IMR-90 (cell line): ENCODE measurements around the gene EIF5A. TPM values are rescaled to one million over a fixed set of nuclear protein-coding genes. Genes with fewer than 3 reads are reported as not detected.

Experiments
- ATAC-seq: fragments of 200-7000 bp; cut with Tn5 transposase; 2 replicates; pipeline ENCODE4 v1.9.1; 2020; ENCODE audit warnings: low read depth, mild to moderate bottlenecking, moderate library complexity
- BruUV-seq: library from RNA; stranded (reverse); fragments of 400-500 nt; replicated peaks from 2 replicates; lab custom pipeline; 2021; lab: Mats Ljungman, UMichigan
- CTCF ChIA-PET: fragments of 300-600 bp; formaldehyde crosslinking; extraction: SDS; loops from one replicate; lab custom pipeline; 2021; ENCODE audit warnings: antibody characterized with exemption; lab: Yijun Ruan, JAX
- POLR2A ChIA-PET: fragments of 300-600 bp; sonication (Branson Sonifier 250); formaldehyde crosslinking; loops from one replicate; lab custom pipeline; 2022; ENCODE audit warnings: antibody characterized with exemption; ENCODE audit not compliant: unreplicated experiment; lab: Charles Lee
- DNase-seq: peaks from one replicate; pipeline ENCODE4 v3.0.0; 2013
- H2AFZ ChIP-seq: replicated peaks from 2 replicates; pipeline ENCODE3; 2013; ENCODE audit warnings: low read length, mild to moderate bottlenecking; ENCODE audit not compliant: poor library complexity
- H2AK5ac ChIP-seq: 2 replicates; pipeline ENCODE4 v1.6.1; 2013; ENCODE audit warnings: low read depth, low read length, inconsistent platforms
- H2AK9ac ChIP-seq: replicated peaks from 2 replicates; pipeline ENCODE3; 2013; ENCODE audit warnings: mild to moderate bottlenecking, low read depth, low read length, moderate library complexity; ENCODE audit not compliant: poor library complexity
- H2BK120ac ChIP-seq: 2 replicates; pipeline ENCODE4 v1.6.1; 2013; ENCODE audit warnings: low read depth, low read length, inconsistent platforms
- H2BK15ac ChIP-seq: 3 replicates; pipeline ENCODE4 v1.6.1; 2013; ENCODE audit warnings: low read depth, low read length, inconsistent platforms
- H2BK20ac ChIP-seq: 2 replicates; pipeline ENCODE4 v1.6.1; 2013; ENCODE audit warnings: low read depth, mild to moderate bottlenecking, inconsistent platforms, low read length, moderate library complexity
- H2BK5ac ChIP-seq: 2 replicates; pipeline ENCODE4 v1.6.1; 2013; ENCODE audit warnings: mild to moderate bottlenecking, low read depth, low read length, inconsistent platforms; ENCODE audit not compliant: poor library complexity, severe bottlenecking
- H3K14ac ChIP-seq: replicated peaks from 2 replicates; pipeline ENCODE4 v1.6.1; 2013; ENCODE audit warnings: low read depth, low read length, inconsistent platforms
- H3K18ac ChIP-seq: 2 replicates; pipeline ENCODE4 v1.6.1; 2013; ENCODE audit warnings: low read depth, low read length, control low read depth
- H3K23ac ChIP-seq: 2 replicates; pipeline ENCODE4 v1.6.1; 2013; ENCODE audit warnings: low read depth, low read length, inconsistent platforms
- H3K27ac ChIP-seq: 2 replicates; pipeline ENCODE4 v1.5.1; 2013; ENCODE audit warnings: mild to moderate bottlenecking, control low read depth, low read length; ENCODE audit not compliant: insufficient read depth
- H3K27me3 ChIP-seq: 2 replicates; pipeline ENCODE4 v1.6.1; 2013; ENCODE audit warnings: low read length; ENCODE audit not compliant: control insufficient read depth, insufficient read depth
- H3K36me3 ChIP-seq: 2 replicates; pipeline ENCODE4 v1.6.1; 2013; ENCODE audit warnings: low read length, mixed read lengths; ENCODE audit not compliant: control insufficient read depth, insufficient read depth
- H3K4ac ChIP-seq: 2 replicates; pipeline ENCODE4 v1.6.1; 2013; ENCODE audit warnings: low read depth, low read length, inconsistent platforms
- H3K4me1 ChIP-seq: 2 replicates; pipeline ENCODE4 v1.6.1; 2013; ENCODE audit warnings: low read length, mixed read lengths; ENCODE audit not compliant: control insufficient read depth, insufficient read depth
- H3K4me2 ChIP-seq: 2 replicates; pipeline ENCODE4 v1.6.1; 2013; ENCODE audit warnings: low read depth, mild to moderate bottlenecking, control low read depth, low read length, moderate library complexity
- H3K4me3 ChIP-seq: 2 replicates; pipeline ENCODE4 v1.5.1; 2013; ENCODE audit warnings: low read depth, mild to moderate bottlenecking, control low read depth, low read length, moderate library complexity; ENCODE audit not compliant: insufficient read depth
- H3K56ac ChIP-seq: 2 replicates; pipeline ENCODE4 v1.6.1; 2013; ENCODE audit warnings: low read length, inconsistent platforms; ENCODE audit not compliant: insufficient read depth; ENCODE audit errors: extremely low read depth
- H3K79me1 ChIP-seq, 2 experiments: 2 replicates each; pipeline ENCODE4 v1.6.1; 2013; ENCODE audit warnings: low read length in 2 of 2, inconsistent platforms in 1 of 2, low read depth in 1 of 2
- H3K9ac ChIP-seq: 2 replicates; pipeline ENCODE4 v1.6.1; 2013; ENCODE audit warnings: low read depth, low read length, control low read depth
- H3K9me1 ChIP-seq: 2 replicates; pipeline ENCODE4 v1.6.1; 2013; ENCODE audit warnings: low read length, inconsistent platforms; ENCODE audit not compliant: insufficient read depth
- H3K9me3 ChIP-seq: 2 replicates; pipeline ENCODE4 v1.6.1; 2013; ENCODE audit warnings: low read length; ENCODE audit not compliant: control insufficient read depth, insufficient read depth
- H4K20me1 ChIP-seq: 2 replicates; pipeline ENCODE4 v1.6.1; 2013; ENCODE audit warnings: low read length, inconsistent platforms; ENCODE audit not compliant: insufficient read depth
- H4K5ac ChIP-seq: 2 replicates; pipeline ENCODE4 v1.6.1; 2013; ENCODE audit warnings: mild to moderate bottlenecking, low read depth, low read length, control low read depth
- H4K8ac ChIP-seq, 2 experiments: 2 replicates each; pipeline ENCODE4 v1.6.1; 2013; ENCODE audit warnings: low read depth in 2 of 2, low read length in 2 of 2, control low read depth in 1 of 2, inconsistent platforms in 1 of 2
- H4K91ac ChIP-seq: 2 replicates; pipeline ENCODE4 v1.6.1; 2013; ENCODE audit warnings: low read depth, low read length, inconsistent platforms; ENCODE audit not compliant: insufficient read depth
- BHLHE40 ChIP-seq: fragments of 150-350 bp; IDR thresholded peaks from 2 replicates; pipeline ENCODE4 v1.6.1; 2016; ENCODE audit warnings: mild to moderate bottlenecking, low read depth, low read length
- CHD1 ChIP-seq: IDR thresholded peaks from 2 replicates; pipeline ENCODE4 v1.6.1; 2012; ENCODE audit warnings: low read depth, low read length, improper control_type of control experiment
- MXI1 ChIP-seq: IDR thresholded peaks from 2 replicates; pipeline ENCODE4 v1.6.1; 2012; ENCODE audit warnings: low read depth, mild to moderate bottlenecking, low read length, moderate library complexity, borderline replicate concordance
- POLR2A ChIP-seq: IDR thresholded peaks from 2 replicates; pipeline ENCODE4 v1.6.1; 2012; ENCODE audit warnings: mild to moderate bottlenecking, low read depth, low read length
- RAD21 ChIP-seq: IDR thresholded peaks from 2 replicates; pipeline ENCODE4 v1.6.1; 2012; ENCODE audit warnings: low read length, improper control_type of control experiment
- SMC3 ChIP-seq: fragments of 150-350 bp; IDR thresholded peaks from 2 replicates; pipeline ENCODE4 v1.6.1; 2016; ENCODE audit warnings: low read depth, mild to moderate bottlenecking, antibody characterized with exemption, low read length, moderate library complexity
- WGBS, 2 experiments: methylation state at CpG; one replicate each; pipeline versions ENCODE4 v1.1.5 to v1.1.7; 2013; ENCODE audit warnings: missing lambda C conversion rate in 2 of 2; ENCODE audit not compliant: insufficient read length in 1 of 2; ENCODE audit errors: extremely low coverage in 2 of 2; 5-methylcytosine and 5-hydroxymethylcytosine counted together
- dilution Hi-C: fragments of 300-500 bp; cut with HindIII; formaldehyde crosslinking; loops from one replicate; pipeline ENCODE4 v1.14.3; 2018; ENCODE audit warnings: low sequenced_read_pairs; ENCODE audit not compliant: unreplicated experiment
- in situ Hi-C: fragments of 300-500 bp; cut with MboI; formaldehyde crosslinking; loops from 3 replicates; pipeline ENCODE4 v1.14.3; 2019; ENCODE audit warnings: low sequenced_read_pairs, inconsistent platforms, mixed read lengths
- intact Hi-C: fragments of 100-400 bp; cut with micrococcal nuclease; formaldehyde crosslinking; loops from 2 replicates; pipeline ENCODE4 v1.10.0; 2022
- polyA plus RNA-seq, 3 experiments: library from polyadenylated mRNA; depleted of rRNA; stranded (reverse); fragments of >200 nt; gene quantifications; 2 replicates each; pipeline ENCODE4 v1.2.3, GENCODE V29; 2012; ENCODE audit warnings: low replicate concordance in 1 of 3
- total RNA-seq: library from RNA; depleted of rRNA; stranded (reverse); fragments of >200 nt; gene quantifications from 2 replicates; pipeline ENCODE4 v1.2.3, GENCODE V29; 2012
- TF ChIP-seq, protein P1 (sequence below): fragments of 150-350 bp; IDR thresholded peaks from 2 replicates; pipeline ENCODE4 v1.6.1; 2016; ENCODE audit warnings: low read depth, mild to moderate bottlenecking, low read length, moderate library complexity, borderline replicate concordance

EIF5A gene
- total and polyA plus RNA-seq, 2 of the 4 experiments (the other 2 are of a cell fraction) = 782 to 883 TPM

DNA sequence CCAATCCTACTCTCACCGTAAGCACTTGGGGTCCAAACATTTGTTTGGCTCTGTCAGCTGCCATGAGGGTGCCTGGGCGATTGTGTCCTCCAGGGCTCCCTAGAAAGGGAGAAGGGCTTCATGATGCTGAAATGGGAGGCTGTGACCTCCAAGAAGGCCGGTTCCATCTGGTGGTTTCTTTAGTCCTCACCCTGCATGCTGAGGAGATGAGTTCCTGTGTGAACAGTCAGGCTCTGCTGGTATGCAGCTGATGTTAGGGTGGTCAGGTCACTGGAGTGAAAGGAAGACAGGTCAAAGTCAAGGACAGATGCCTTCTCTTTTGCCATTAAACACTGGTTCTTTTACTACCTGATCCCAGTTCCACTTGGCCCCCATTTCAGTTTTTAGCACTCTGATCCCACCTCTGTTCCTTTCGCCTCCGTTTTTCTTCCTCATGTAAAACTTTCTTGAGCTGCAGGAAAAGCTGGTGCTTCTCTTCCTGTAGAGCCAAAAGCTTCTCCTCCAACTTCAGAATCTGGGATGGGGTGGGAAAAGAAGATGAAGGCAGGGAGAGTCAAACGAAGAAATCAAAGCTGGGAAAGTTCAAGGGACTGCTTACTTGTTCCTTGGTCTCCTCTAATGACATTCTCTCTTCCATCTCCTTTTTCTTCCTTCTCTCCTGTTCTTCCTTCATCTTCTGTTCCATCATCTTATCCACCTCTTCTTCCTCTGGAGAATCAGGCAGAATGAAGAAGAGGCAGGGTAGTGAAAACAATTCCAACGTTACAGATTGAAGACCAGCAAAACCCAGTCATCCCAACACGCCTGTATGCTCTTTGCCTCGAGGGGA lies 6.7 kb downstream of the EIF5A start:
- peaks cover 60% of the 10 kb centered on the region for H3K36me3 ChIP-seq
- CTCF ChIA-PET = no interaction called here
- in situ Hi-C loops = no loop called here

More for the DNA sequence above, 6.7 kb downstream of the EIF5A start:
- Histone ChIP-seq H3K4me3 (peak overlapping the region; percentile 78), H3K4ac (0 out of 2 replicates have a peak overlapping the region, but pooled peaks have one; percentile 30), H2AK5ac (peak overlapping the region; percentile 36), H2BK5ac (peak overlapping the region; percentile 12), H3K14ac (no peak overlapping the region), H2BK120ac (no peak overlapping the region), H3K27me3 (no peaks in the 10 kb centered on the region), H2BK20ac (no peak overlapping the region), H3K18ac (no peak overlapping the region), H3K9me3 (no peaks in the 10 kb centered on the region), H4K91ac (no peak overlapping the region), H3K4me2 (peak overlapping the region; percentile 97), H3K9ac (peak overlapping the region; percentile 58), H4K8ac (peak overlapping the region; percentile 50 to 67; a peak in 3 of 4 replicates), H3K79me1 (peaks cover 25 to 57% of the 10 kb centered on the region in 2 experiments), H2AFZ (peak overlapping the region; percentile 90), H4K5ac (no peak overlapping the region), H3K23ac (peak overlapping the region; percentile 68; the same call in 1 of the 2 replicates), H3K9me1 (peaks cover 16% of the 10 kb centered on the region), H2AK9ac (peak overlapping the region; percentile 48), H3K27ac (peak overlapping the region; percentile 49; the same call in 1 of the 2 replicates), H3K56ac (peak overlapping the region; percentile 26; the same call in 1 of the 2 replicates), H3K4me1 (peaks cover 7% of the 10 kb centered on the region), H2BK15ac (no peak overlapping the region), H4K20me1 (peaks cover 55% of the 10 kb centered on the region)
- no peak for TF ChIP-seq SMC3
- no peak for TF ChIP-seq MXI1
- TF ChIP-seq BHLHE40 = no peak
- TF ChIP-seq POLR2A = no peak
- TF ChIP-seq RAD21 = no peak
- no peak for TF ChIP-seq CHD1
- TF ChIP-seq, protein P1, sequence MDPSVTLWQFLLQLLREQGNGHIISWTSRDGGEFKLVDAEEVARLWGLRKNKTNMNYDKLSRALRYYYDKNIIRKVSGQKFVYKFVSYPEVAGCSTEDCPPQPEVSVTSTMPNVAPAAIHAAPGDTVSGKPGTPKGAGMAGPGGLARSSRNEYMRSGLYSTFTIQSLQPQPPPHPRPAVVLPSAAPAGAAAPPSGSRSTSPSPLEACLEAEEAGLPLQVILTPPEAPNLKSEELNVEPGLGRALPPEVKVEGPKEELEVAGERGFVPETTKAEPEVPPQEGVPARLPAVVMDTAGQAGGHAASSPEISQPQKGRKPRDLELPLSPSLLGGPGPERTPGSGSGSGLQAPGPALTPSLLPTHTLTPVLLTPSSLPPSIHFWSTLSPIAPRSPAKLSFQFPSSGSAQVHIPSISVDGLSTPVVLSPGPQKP = no peak
- intact Hi-C loops = no loop called here
- dilution Hi-C loops = no loop called here
- ATAC-seq (no peak), DNase-seq (peak; percentile 38)
- POLR2A ChIA-PET = interaction anchor here (0.5 kb wide), 2 partner anchors 246 to 267 kb away, joined by 3 to 4 read pairs; no protein-coding TSS in a partner anchor
- TSS peak; percentile 81 for BruUV-seq
- WGBS, 2 experiments = 30% methylated on average over 2 of the region's 9 CpGs; no CpG with 5 or more reads in 1 of the 2 experiments
